GM13977 (cell line): ENCODE results near the gene LPAR3.

Experiments used
- DNase-seq: peaks from one replicate; pipeline ENCODE4 v3.0.0; 2012; ENCODE audit warnings: low spot score
- in situ Hi-C: fragments of 300-500 bp; cut with MboI; formaldehyde crosslinking; loops from one replicate; pipeline ENCODE4 v1.12.0; 2022; ENCODE audit warnings: low sequenced_read_pairs, low pct_unique_long_range_greater_than_20kb, mixed read lengths, inconsistent platforms; ENCODE audit not compliant: unreplicated experiment
- TF ChIP-seq, protein P1 (sequence below): IDR thresholded peaks from 2 replicates; pipeline ENCODE4 v1.5.1; 2012; ENCODE audit warnings: mild to moderate bottlenecking, control low read depth; ENCODE audit not compliant: insufficient read depth; ENCODE audit errors: extremely low read depth, missing control alignments

LPAR3 gene

DNA sequence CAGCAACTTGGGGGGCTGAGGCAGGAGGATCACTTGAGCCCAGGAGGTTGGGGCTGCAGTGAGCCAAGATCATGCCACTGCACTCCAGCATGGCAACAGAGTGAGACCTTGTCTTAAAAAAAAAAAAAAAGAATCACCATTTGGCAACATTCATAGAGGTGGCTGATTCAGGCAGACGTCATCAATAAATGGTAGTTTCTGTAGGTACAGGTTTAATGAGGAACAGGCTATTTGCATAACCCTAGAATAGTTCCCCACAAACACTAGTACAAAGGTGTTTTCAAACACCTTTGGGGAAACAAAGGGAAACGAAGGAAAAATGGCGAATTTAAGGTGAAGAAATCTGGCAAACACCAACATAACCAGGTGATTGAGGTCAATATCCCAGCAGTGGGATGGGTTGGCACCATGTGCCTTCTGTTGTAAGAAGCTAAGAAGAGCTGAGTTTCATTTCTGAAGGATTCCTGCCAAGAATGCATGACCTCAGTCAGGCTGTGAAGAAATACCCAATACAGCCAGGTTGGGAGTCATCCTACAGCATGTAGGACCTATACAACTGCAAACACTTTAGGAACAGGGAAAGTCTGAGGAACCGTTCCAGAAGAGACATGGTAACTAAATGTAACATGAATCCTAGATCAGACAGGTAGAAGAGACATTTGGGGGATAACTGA is 5.6 kb downstream of the LPAR3 start:
- no peak for DNase-seq
- TF ChIP-seq, protein P1, sequence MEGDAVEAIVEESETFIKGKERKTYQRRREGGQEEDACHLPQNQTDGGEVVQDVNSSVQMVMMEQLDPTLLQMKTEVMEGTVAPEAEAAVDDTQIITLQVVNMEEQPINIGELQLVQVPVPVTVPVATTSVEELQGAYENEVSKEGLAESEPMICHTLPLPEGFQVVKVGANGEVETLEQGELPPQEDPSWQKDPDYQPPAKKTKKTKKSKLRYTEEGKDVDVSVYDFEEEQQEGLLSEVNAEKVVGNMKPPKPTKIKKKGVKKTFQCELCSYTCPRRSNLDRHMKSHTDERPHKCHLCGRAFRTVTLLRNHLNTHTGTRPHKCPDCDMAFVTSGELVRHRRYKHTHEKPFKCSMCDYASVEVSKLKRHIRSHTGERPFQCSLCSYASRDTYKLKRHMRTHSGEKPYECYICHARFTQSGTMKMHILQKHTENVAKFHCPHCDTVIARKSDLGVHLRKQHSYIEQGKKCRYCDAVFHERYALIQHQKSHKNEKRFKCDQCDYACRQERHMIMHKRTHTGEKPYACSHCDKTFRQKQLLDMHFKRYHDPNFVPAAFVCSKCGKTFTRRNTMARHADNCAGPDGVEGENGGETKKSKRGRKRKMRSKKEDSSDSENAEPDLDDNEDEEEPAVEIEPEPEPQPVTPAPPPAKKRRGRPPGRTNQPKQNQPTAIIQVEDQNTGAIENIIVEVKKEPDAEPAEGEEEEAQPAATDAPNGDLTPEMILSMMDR = no peak
- in situ Hi-C loops = no loop called here

DNA sequence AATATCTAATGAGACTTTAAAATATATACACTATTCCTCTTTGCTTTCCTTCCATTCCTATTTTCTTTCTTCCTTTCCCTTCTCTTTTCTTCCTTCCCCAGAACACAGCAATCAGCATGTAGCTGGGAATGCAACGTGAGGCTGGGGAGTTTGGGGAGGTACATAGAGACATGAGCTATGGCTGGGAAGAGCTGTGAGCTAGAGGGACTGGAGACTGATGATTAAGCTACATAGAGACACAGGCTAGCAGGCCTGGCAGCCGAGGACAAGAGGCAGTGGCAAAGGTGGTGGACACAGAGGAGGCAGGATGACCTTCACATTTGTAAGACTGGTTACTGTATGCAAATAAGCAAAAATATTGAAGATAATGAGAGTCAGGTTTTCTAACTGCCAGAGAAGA is 7.5 kb downstream of the LPAR3 start:
- in situ Hi-C loops = no loop called here
- TF ChIP-seq, protein P1 = no peak
- DNase-seq = no peak

DNA sequence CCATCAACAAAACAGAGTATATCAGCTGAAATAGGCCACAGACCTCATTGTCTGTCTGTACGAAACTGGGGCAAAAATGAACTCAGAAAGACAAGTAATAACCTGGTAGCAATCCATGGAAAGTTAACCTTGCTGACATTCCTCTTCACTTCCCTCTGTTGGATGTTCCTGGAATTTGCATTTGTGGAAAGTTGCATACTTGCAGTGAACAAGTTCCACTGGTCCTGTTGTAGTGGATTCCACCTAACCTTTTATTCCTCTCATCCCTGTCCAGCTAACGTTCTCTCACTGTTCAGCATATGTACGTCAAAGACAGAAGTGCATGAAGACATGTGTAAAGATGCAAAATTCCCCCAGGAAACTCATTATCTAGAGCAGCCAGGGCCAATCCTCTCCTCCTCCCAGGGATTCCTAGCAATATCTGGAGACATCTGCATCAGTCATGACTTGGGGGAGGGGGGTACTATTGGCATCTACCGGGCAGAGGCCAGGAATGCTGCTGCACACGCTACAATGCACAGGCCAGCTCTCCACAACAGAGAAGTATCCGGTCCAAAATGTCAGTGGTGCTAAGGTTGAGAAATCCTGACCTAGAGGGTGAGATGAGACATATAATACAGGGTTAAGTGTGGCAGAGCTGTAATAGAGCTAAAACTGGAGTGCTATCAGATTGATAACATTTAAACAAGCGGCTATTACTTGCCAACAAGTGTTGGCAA is 8.2 kb downstream of the LPAR3 start:
- in situ Hi-C loops = no loop called here
- DNase-seq = no peak
- TF ChIP-seq, protein P1 = no peak

DNA sequence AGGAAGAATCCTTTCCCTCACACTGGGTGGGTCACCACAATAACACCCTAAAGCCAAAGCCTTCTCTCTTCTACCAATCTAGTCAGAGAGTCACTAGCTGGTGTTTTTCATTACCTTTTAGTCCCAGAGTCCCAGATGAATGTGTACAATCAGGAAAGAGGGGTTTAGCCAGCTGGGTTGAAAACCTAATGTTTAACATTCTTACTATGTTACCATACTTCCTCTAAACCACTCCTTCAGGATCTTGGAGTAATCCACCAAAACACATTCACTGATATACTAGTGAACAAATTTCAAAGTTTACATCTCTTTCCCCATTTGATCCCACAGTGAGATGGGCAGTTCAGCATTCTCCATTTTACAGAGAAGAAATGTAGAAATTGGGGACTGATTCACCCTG is 9.7 kb downstream of the LPAR3 start:
- in situ Hi-C loops = no loop called here
- TF ChIP-seq, protein P1 = no peak
- DNase-seq = no peak

DNA sequence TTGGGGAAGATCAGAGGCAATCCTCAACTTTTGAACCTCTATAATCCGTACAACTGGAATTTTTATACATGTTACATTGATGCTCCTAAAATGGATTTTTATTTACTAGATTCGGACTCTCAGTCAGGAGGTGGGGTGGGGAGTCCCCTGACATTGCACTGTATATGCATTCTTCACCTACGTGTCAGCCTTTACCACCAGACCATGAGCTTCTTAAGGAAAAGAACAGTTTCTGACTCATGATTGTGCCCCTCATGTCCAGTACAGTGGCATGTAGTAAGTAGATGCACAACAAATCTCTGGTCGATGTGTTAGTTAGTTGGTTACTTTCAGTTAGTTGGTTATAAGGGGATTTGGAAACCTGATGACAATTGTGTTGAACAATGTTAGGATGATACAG is 15.4 kb downstream of the LPAR3 start:
- in situ Hi-C loops = no loop called here
- TF ChIP-seq, protein P1 = no peak
- no peak for DNase-seq

DNA sequence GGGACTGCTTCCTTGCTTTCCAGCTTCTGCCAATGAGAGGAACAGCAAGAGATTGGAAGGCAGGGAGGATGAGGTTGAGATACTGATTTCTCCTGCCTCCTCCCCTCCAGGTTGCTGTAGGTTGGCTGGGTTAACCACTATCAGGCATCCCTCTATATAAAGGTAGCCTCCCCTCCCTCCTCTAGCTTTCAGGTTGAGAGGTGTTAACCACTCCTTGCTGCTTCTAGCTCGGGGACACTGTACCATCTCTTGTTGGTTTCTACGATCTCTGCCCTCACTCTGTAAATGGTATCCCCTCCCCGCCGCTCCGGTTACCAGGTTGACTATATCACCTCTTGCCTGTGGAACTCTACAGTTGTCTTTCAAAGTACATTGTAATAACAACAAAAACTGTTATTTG is 16.7 kb downstream of the LPAR3 start:
- DNase-seq = no peak
- in situ Hi-C loops = no loop called here
- TF ChIP-seq, protein P1 = no peak
